SW 1271 (cell line): ENCODE measurements around the gene NMNAT3.

Experiments
- DNase-seq, 2 experiments: peaks; one replicate each; lab custom pipeline; 2025; lab: John Stamatoyannopoulos, UW

The NMNAT3 gene

GRCh38 chr3:139541532-139542288 lies 136.1 kb downstream of the NMNAT3 start:
- DNase-seq = no peak

DNA sequence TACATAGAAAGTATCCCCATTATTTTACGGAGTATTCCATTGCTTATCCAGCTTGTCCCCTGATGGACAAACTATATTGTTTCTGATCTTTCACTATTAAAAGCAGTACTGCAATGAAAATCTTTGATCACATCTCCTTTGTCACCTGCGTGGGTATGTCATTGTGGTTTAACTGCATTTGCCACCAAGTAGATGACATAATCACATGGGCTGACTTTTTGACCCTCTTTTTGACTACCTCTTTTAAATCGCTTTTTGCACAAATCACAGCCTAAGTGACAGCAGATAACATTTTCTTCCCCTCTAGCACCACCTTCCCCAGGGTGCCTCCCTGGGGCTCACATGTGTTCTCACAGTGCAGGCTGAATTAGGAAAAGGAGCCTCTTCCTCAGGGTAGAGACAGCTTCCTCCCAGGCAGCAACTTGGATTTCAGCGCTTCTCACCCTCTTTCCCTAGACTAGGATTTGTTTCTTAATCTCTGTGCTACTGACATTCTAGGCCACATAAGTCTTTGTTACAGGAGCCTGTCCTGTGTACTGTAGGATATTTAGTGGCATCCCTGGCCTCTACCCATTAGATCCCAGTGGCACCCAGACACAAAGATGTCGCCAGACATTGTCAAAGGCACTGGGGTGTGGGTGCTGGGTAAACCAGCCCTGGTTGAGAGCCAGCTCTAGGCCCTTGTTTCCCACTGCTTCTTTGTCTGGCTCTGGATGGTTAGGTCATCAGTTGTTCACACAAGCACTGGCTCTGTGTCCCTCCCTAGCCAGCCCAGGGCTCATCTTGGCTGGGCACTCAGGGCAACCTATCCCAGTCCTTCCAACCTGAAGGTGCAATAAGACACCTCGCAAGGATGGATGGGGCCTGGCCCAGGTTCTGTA lies 136.9 kb downstream of the NMNAT3 start:
- no peak for DNase-seq

DNA sequence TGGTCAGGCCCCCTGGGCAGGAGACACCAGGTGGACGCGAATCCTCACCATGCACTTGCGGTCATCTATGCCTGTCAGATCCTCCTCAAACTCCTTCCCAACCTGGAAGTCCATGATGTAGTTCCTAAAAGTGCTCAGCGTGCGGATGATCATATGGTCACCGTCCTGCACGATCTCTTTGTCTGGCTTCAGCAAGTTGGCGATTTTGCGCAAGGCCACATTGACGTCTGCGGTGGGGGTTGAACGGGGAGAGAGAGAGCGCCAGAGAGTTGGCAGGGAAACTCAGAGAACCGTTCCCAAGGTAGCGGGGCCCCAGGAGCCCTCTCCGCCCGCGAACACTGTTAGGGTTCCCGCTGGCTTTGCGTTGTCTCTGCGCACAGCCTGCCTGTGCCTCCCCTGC lies 139.0 kb downstream of the NMNAT3 start:
- no peak for DNase-seq

DNA sequence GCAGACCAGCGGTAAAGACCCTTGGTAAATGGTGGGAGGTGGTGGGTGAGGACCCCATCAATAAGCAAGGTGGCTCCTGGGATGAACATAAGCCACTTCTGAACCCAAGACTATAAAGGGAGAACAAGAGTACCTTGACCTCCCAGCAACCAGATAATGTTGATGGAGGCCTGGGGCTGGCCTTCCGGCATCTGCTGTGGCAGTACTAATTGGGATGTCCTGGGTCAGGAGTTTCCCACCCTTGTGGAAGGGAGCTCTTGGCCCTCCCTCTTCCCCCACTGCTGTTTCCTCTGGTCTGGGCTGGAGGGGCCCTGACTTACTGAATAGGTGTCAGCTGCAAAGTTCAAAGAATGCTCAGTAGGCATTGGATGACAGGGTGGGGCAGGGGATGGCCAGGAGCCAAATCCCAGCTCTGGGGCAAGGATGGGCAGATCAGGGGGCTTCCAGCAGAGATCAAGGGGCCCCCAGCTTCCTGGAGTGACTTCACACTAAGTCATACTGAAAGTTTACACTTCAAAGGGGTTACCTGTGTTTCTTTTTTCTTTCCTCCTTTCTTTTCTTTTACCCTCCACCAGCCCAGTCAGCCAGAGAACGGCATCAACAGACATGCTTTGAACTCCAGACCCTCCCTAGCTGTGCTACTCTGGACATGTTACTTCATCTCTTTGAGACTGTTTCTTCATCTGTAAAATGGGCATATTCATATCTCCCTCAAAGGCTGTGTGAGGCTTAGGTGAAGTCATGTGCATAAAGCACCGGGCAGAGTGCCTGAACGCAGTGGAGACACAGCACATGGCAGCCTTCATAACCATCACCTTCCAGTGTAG lies 139.8 kb downstream of the NMNAT3 start:
- DNase-seq = no peak

DNA sequence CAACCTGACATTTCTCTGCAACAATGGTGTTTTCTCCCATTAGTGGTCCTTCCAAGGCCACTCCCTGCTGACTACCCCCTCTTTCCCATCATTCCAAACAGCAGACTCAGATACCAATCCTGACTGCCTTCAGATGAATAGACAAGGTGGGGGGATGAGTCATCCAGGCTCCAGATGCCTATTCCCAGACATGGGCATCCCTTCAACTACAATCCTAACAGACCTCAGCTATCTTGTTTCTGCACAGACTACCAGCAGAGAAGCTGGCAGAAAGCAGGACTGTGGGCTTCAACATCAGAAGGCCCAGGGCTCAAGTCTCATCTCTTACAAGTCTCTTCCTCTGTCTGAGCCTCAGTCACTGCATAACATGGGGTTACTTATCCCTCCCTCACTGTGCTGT lies 140.4 kb downstream of the NMNAT3 start:
- no peak for DNase-seq

- no peak for DNase-seq
These were observed 142.5 kb downstream of the NMNAT3 start for GRCh38 chr3:139534992-139535879.

- no peak for DNase-seq
These were observed 143.3 kb downstream of the NMNAT3 start for GRCh38 chr3:139534455-139534812.

- DNase-seq = no peak
These were observed 143.9 kb downstream of the NMNAT3 start for GRCh38 chr3:139533781-139534454.

DNA sequence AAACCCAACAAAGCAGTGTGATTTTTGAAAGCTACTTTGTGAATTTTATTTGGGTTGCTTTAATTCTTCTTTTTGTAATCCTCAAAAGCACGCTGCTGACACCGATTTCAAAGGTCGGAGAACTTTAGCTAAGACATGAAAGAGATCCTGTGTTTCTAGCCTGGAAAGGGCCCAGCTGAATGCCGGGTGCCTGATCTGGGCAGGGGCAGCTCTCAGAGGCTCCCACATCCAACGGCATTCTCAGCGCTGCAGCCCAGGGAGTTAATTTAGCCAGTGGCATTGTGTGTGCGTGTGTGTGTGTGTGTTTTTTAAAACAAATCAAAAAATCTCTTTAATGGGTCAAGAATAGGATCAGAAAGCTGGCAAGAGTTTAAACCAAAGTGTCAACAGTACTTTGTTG lies 144.8 kb downstream of the NMNAT3 start:
- no peak for DNase-seq

DNA sequence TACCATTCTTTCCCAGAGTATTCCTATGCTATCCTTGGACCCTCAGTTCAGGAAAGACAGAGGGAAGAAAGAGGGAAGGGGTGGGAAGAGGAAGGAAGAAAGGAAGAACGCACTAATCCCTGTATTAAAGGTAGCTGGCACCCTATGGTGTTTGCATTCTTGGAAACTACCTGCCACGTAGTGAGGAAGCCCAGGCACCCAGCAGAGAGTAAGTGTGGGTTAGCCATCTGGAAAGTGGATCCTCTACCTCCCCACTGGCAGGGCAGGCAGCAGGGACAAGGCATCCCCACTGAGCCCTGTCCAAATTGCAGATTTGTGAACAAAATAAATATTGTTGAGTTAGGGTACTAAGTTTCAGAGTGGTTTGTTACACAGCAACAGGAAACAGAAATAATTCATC lies 147.1 kb downstream of the NMNAT3 start:
- no peak for DNase-seq

DNA sequence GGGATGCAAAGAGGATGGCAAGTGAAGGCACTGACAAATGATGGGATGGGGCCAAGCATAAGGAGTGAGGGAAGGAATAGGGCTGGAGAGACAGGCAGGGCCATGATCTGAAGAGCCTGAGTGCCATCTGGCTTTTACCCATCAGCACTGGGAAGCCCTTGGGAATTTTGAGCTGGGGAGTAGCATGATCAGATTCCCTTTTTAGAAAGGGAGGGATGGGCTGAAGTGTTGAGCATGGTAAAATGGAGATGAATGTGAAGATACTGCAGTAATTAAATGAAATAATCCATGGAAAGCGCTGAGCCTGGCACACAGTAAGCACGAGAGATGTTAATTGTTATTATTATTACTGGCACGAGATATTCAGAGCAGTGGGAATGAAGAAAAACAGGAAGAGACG lies 148.1 kb downstream of the NMNAT3 start:
- no peak for DNase-seq

DNA sequence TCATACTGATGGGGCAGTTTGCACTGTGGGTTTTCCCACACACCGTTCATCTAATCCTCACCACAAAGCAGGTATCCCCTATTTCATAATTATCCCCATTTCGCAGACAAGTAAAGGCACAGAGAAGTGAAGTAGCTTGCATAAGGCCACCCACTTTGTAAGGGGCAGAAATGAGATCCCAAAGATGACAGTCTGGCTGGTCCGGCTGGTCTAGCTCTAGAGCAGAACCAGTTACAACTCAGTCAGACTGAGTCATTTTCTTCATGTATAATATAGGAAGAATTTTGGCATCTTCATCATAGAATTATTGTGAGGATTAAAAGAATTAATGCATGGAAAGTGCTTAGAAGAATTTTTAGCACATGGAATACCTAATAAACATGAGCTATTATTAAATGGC lies 148.8 kb downstream of the NMNAT3 start:
- no peak for DNase-seq

- no peak for DNase-seq
These were observed 149.5 kb downstream of the NMNAT3 start for GRCh38 chr3:139528281-139528680.

DNA sequence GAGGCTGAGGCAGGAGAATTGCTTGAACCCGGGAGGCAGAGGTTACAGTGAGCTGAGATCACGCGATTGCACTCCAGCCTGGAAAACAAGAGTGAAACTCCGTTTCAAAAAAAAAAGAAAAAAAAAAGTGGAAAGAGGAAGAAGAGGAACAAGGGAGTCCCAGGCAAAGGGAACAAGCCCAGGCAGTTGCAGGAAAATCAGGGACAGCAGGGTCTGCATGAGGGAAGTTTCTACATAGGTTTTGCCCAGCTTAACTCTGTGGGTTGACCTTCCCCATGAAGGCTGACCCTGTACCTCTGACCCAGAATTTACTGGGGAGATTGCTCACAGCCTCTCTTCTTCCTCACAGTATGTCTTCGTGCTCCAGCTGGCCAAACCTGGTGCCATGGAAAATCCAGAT lies 150.5 kb downstream of the NMNAT3 start:
- no peak for DNase-seq

GRCh38 chr3:139526146-139526545 lies 151.6 kb downstream of the NMNAT3 start:
- DNase-seq = no peak

- no peak for DNase-seq
These were observed 152.7 kb downstream of the NMNAT3 start for GRCh38 chr3:139524841-139525636.

DNA sequence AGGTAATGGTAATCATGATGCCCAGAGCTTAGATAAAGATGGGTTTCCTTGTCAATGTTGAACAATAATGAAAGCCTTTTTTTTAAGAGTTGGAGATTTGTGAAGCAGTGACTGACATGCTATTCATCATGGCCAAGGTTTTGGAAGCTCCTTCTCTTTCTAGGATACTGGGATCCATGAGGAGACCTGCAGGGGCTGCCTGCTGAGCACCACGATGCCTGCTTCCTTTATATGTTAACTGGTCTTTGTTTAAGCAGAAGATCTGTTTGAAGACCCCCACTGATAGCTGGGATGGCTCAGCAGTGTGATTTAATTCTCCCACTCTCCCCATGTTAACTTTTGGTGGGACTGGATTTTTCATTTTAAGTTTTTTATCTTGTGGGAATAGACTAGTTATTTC lies 154.1 kb downstream of the NMNAT3 start:
- DNase-seq = no peak

DNA sequence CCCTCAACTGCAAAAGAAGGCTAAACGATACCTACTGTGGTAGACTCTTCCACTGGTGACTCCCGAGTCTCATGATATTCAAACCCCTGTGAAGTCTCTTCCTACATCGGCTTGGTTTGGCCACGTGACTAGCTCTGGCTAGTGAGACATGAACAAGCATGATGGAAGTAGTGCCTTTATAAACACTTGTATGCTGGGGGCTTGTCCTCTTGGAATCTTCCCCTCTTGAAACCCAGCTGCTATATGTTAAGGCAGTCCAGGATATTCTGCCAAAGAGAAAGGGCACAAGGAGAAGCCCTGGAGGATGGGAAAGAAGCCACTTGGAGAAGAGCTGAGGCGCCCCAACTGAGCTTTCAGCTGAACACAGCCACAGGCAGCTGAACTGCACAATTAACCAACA lies 154.6 kb downstream of the NMNAT3 start:
- no peak for DNase-seq

- DNase-seq = no peak
These were observed 155.4 kb downstream of the NMNAT3 start for GRCh38 chr3:139522421-139522820.

GRCh38 chr3:139521816-139522215 lies 156.0 kb downstream of the NMNAT3 start:
- DNase-seq = no peak
